HCT116 (cell line): ENCODE measurements around the gene SFPQ. TPM values are rescaled to one million over a fixed set of nuclear protein-coding genes. Genes with fewer than 3 reads are reported as not detected.

Experiments
- ATAC-seq: fragments of 200-7000 bp; cut with Tn5 transposase; 2 replicates; pipeline ENCODE4 v1.9.1; 2020; ENCODE audit warnings: mild to moderate bottlenecking, moderate library complexity
- BruUV-seq: library from RNA; stranded (reverse); fragments of 400-500 nt; replicated peaks from 2 replicates; lab custom pipeline; 2021; lab: Mats Ljungman, UMichigan
- CTCF ChIA-PET: fragments of 300-600 bp; sonication (Branson Sonifier 250); formaldehyde crosslinking; loops from one replicate; lab custom pipeline; 2021; ENCODE audit warnings: antibody characterized with exemption; lab: Charles Lee
- POLR2A ChIA-PET: fragments of 300-600, 350-600 bp; sonication (Branson Sonifier 250); formaldehyde crosslinking; loops from one replicate; lab custom pipeline; 2021; ENCODE audit warnings: antibody characterized with exemption; lab: Charles Lee
- RAD21 ChIA-PET, 2 experiments: fragments of 300-600 bp; sonication (Branson Sonifier 250); formaldehyde crosslinking; loops; one replicate each; lab custom pipeline; 2023; ENCODE audit warnings: low total read pairs in 2 of 2; ENCODE audit not compliant: uncharacterized antibody in 2 of 2, unreplicated experiment in 2 of 2, low non-redundant PET in 1 of 2; lab: Charles Lee
- DNase-seq: peaks from one replicate; pipeline ENCODE4 v3.0.0-alpha.2; 2010; ENCODE audit warnings: low read depth, low spot score
- H2AFZ ChIP-seq: fragments of 200-600 bp; shearing (Covaris generic), sonication (generic); 2 replicates; pipeline ENCODE4 v1.6.1; 2017; ENCODE audit warnings: low read depth, mixed run types, mixed read lengths, antibody characterized with exemption, low read length; ENCODE audit not compliant: poor library complexity, severe bottlenecking
- H3K27ac ChIP-seq: 2 replicates; pipeline ENCODE4 v1.5.1; 2012; ENCODE audit warnings: low read depth, low read length
- H3K27me3 ChIP-seq: fragments of 200-600 bp; sonication (generic); 2 replicates; pipeline ENCODE4 v1.6.1; 2016; ENCODE audit warnings: mixed run types, low read length, mixed read lengths; ENCODE audit not compliant: insufficient read depth
- H3K36me3 ChIP-seq, 2 experiments: fragments of 200-500 bp in 1 of 2; fragments of 200-600 bp in 1 of 2; sonication (Bioruptor generic) in 1 of 2; sonication (generic) in 1 of 2; 2 replicates each; pipeline versions ENCODE4 v1.5.1 to v1.6.1; 2014 to 2016; ENCODE audit warnings: low read length in 2 of 2, inconsistent platforms in 1 of 2, mixed read lengths in 1 of 2, mixed run types in 1 of 2; ENCODE audit not compliant: insufficient read depth in 2 of 2, control insufficient read depth in 1 of 2
- H3K4me1 ChIP-seq, 2 experiments: fragments of 200-600 bp in 1 of 2; sonication (generic) in 1 of 2; 2 replicates each; pipeline versions ENCODE4 v1.5.1 to v1.6.1; 2012 to 2017; ENCODE audit warnings: low read length in 2 of 2, inconsistent platforms in 1 of 2, mild to moderate bottlenecking in 1 of 2, mixed read lengths in 1 of 2, mixed run types in 1 of 2, moderate library complexity in 1 of 2; ENCODE audit not compliant: insufficient read depth in 2 of 2, control insufficient read depth in 1 of 2
- H3K4me2 ChIP-seq: fragments of 200-600 bp; sonication (generic); 2 replicates; pipeline ENCODE4 v1.6.1; 2017; ENCODE audit warnings: mixed run types, low read length, mixed read lengths
- H3K4me3 ChIP-seq, 2 experiments: fragments of 200-600 bp in 1 of 2; sonication (generic) in 1 of 2; replicated peaks in 1 of 2; 2 replicates each; pipeline ENCODE4 v1.5.1; 2011 to 2016; ENCODE audit warnings: low read length in 2 of 2, control low read depth in 1 of 2, low read depth in 1 of 2, mild to moderate bottlenecking in 1 of 2, mixed read lengths in 1 of 2, mixed run types in 1 of 2
- H3K79me2 ChIP-seq: fragments of 200-600 bp; sonication (generic); 2 replicates; pipeline ENCODE4 v1.6.1; 2017; ENCODE audit warnings: mild to moderate bottlenecking, mixed run types, low read length, moderate library complexity, mixed read lengths; ENCODE audit not compliant: insufficient read depth
- H3K9ac ChIP-seq: fragments of 200-600 bp; sonication (generic); 2 replicates; pipeline ENCODE4 v1.6.1; 2016; ENCODE audit warnings: low read length, mixed read lengths
- H3K9me2 ChIP-seq: fragments of 200-600 bp; sonication (generic), shearing (Covaris generic); 2 replicates; pipeline ENCODE4 v1.6.1; 2017; ENCODE audit warnings: mixed run types, mild to moderate bottlenecking, moderate library complexity; ENCODE audit not compliant: insufficient read depth
- H3K9me3 ChIP-seq, 2 experiments: fragments of 200-500 bp in 1 of 2; fragments of 200-600 bp in 1 of 2; sonication (Bioruptor generic) in 1 of 2; sonication (generic) in 1 of 2; 2 replicates each; pipeline ENCODE4 v1.6.1; 2014 to 2017; ENCODE audit warnings: low read length in 2 of 2, mixed read lengths in 2 of 2, inconsistent platforms in 1 of 2, low read depth in 1 of 2, mild to moderate bottlenecking in 1 of 2, mixed run types in 1 of 2, moderate library complexity in 1 of 2; ENCODE audit not compliant: control insufficient read depth in 1 of 2, insufficient read depth in 1 of 2
- H4K20me1 ChIP-seq: fragments of 200-600 bp; sonication (generic), shearing (Covaris generic); 2 replicates; pipeline ENCODE4 v1.6.1; 2017; ENCODE audit warnings: mixed run types, mild to moderate bottlenecking, moderate library complexity; ENCODE audit not compliant: insufficient read depth
- CEBPB ChIP-seq: IDR thresholded peaks from 2 replicates; pipeline ENCODE4 v1.6.1; 2012; ENCODE audit warnings: low read depth
- ELF1 ChIP-seq: IDR thresholded peaks from 2 replicates; pipeline ENCODE4 v1.6.1; 2012; ENCODE audit warnings: low read depth, borderline replicate concordance
- EZH2 ChIP-seq: fragments of 200-600 bp; sonication (generic); IDR thresholded peaks from 2 replicates; pipeline ENCODE4 v1.6.1; 2017; ENCODE audit warnings: antibody characterized with exemption, mixed run types
- POLR2A ChIP-seq: IDR thresholded peaks from 2 replicates; pipeline ENCODE4 v1.7.0; 2011; ENCODE audit warnings: borderline replicate concordance; ENCODE audit not compliant: insufficient read depth, insufficient read length; ENCODE audit errors: extremely low read depth
- POLR2AphosphoS5 ChIP-seq: IDR thresholded peaks from 2 replicates; pipeline ENCODE4 v1.6.1; 2011; ENCODE audit warnings: mild to moderate bottlenecking, low read depth, low read length, moderate library complexity
- SP1 ChIP-seq: IDR thresholded peaks from 2 replicates; pipeline ENCODE4 v1.6.1; 2012; ENCODE audit warnings: low read depth
- SRF ChIP-seq: IDR thresholded peaks from 2 replicates; pipeline ENCODE4 v1.6.1; 2012; ENCODE audit warnings: low read depth
- TCF7L2 ChIP-seq: IDR thresholded peaks from 2 replicates; pipeline ENCODE4 v1.7.0; 2011; ENCODE audit warnings: borderline replicate concordance, inconsistent platforms; ENCODE audit not compliant: insufficient read depth, insufficient read length; ENCODE audit errors: extremely low read depth
- ZFX ChIP-seq: fragments of 450-650 bp; IDR thresholded peaks from 2 replicates; pipeline ENCODE4 v1.6.1; 2017
- intact Hi-C: fragments of 100-400 bp; cut with micrococcal nuclease; formaldehyde crosslinking; loops from 2 replicates; pipeline ENCODE4 v1.10.0; 2022
- total RNA-seq: library from RNA; stranded (reverse); gene quantifications from one replicate; pipeline ENCODE4 v1.2.1, GENCODE V29; 2021; ENCODE audit not compliant: unreplicated experiment
- TF ChIP-seq, protein P1 (sequence below): IDR thresholded peaks from 2 replicates; pipeline ENCODE4 v1.6.1; 2012
- TF ChIP-seq, protein P2 (sequence below): IDR thresholded peaks from 2 replicates; pipeline ENCODE4 v1.6.1; 2012; ENCODE audit warnings: low read depth
- TF ChIP-seq, protein P3 (sequence below), 3 experiments: fragments of 200-600 bp in 1 of 3; sonication (generic) in 1 of 3; IDR thresholded peaks in 2 of 3; conservative IDR thresholded peaks in 1 of 3; 2 replicates each; pipeline ENCODE4 v1.5.1; 2012 to 2017; ENCODE audit warnings: low read depth in 2 of 3, low read length in 2 of 3, antibody characterized with exemption in 1 of 3, borderline replicate concordance in 1 of 3, control low read depth in 1 of 3, mild to moderate bottlenecking in 1 of 3, mixed read lengths in 1 of 3, mixed run types in 1 of 3, moderate library complexity in 1 of 3; ENCODE audit not compliant: insufficient read depth in 1 of 3

SFPQ gene
- total RNA-seq, 1 experiment from 2014 or later = 327 TPM

DNA sequence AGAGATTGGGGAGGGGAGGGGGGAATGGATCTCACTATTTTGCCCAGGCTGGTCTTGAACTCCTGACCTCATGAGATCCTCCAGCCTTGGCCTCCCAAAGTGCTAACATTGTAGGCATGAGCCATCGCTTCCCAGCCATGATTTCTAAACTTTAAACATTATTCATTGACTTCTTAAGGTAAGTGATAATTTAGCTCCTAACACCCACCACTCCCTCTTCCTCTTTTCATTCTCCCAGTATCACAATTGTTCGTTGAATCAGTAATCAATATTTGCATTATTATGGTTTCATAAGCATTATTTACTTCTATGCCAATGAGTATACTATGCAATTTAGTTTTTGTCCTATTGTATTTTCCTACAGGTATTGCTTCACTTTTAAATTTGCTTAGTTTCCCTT, 33.6 kb upstream of the SFPQ start:
- intact Hi-C loops = no loop called here
- no peaks in the 10 kb centered on the region for H3K36me3 ChIP-seq
- ChIA-PET CTCF (no interaction called here), RAD21 (no interaction called here), POLR2A (no interaction called here)
- no peaks in the 10 kb centered on the region for H3K9me3 ChIP-seq
- no peak overlapping the region for H2AFZ ChIP-seq
- H3K4me3 ChIP-seq = no peak overlapping the region
- H3K27me3 ChIP-seq = no peaks in the 10 kb centered on the region
- no peaks in the 10 kb centered on the region for H3K9me2 ChIP-seq
- TF ChIP-seq POLR2A (no peak), SP1 (no peak), SRF (no peak), ELF1 (no peak), TCF7L2 (no peak), EZH2 (no peak), POLR2AphosphoS5 (no peak), CEBPB (no peak), ZFX (no peak)
- TF ChIP-seq, protein P1, sequence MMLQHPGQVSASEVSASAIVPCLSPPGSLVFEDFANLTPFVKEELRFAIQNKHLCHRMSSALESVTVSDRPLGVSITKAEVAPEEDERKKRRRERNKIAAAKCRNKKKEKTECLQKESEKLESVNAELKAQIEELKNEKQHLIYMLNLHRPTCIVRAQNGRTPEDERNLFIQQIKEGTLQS = no peak
- TF ChIP-seq, protein P2, sequence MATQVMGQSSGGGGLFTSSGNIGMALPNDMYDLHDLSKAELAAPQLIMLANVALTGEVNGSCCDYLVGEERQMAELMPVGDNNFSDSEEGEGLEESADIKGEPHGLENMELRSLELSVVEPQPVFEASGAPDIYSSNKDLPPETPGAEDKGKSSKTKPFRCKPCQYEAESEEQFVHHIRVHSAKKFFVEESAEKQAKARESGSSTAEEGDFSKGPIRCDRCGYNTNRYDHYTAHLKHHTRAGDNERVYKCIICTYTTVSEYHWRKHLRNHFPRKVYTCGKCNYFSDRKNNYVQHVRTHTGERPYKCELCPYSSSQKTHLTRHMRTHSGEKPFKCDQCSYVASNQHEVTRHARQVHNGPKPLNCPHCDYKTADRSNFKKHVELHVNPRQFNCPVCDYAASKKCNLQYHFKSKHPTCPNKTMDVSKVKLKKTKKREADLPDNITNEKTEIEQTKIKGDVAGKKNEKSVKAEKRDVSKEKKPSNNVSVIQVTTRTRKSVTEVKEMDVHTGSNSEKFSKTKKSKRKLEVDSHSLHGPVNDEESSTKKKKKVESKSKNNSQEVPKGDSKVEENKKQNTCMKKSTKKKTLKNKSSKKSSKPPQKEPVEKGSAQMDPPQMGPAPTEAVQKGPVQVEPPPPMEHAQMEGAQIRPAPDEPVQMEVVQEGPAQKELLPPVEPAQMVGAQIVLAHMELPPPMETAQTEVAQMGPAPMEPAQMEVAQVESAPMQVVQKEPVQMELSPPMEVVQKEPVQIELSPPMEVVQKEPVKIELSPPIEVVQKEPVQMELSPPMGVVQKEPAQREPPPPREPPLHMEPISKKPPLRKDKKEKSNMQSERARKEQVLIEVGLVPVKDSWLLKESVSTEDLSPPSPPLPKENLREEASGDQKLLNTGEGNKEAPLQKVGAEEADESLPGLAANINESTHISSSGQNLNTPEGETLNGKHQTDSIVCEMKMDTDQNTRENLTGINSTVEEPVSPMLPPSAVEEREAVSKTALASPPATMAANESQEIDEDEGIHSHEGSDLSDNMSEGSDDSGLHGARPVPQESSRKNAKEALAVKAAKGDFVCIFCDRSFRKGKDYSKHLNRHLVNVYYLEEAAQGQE = no peak
- TF ChIP-seq, protein P3, sequence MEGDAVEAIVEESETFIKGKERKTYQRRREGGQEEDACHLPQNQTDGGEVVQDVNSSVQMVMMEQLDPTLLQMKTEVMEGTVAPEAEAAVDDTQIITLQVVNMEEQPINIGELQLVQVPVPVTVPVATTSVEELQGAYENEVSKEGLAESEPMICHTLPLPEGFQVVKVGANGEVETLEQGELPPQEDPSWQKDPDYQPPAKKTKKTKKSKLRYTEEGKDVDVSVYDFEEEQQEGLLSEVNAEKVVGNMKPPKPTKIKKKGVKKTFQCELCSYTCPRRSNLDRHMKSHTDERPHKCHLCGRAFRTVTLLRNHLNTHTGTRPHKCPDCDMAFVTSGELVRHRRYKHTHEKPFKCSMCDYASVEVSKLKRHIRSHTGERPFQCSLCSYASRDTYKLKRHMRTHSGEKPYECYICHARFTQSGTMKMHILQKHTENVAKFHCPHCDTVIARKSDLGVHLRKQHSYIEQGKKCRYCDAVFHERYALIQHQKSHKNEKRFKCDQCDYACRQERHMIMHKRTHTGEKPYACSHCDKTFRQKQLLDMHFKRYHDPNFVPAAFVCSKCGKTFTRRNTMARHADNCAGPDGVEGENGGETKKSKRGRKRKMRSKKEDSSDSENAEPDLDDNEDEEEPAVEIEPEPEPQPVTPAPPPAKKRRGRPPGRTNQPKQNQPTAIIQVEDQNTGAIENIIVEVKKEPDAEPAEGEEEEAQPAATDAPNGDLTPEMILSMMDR (IDR thresholded peaks at IDR 0.05 in 2 of 3, conservative IDR thresholded peaks at IDR 0.05 in 1 of 3; ENCODE audit: borderline replicate concordance in 1 of 3, insufficient read depth in 1 of 3, low read depth in 2 of 3, low read length in 2 of 3) = no peak
- H3K4me1 ChIP-seq = no peaks in the 10 kb centered on the region
- H3K79me2 ChIP-seq = no peaks in the 10 kb centered on the region
- no TSS peak for BruUV-seq
- no peaks in the 10 kb centered on the region for H4K20me1 ChIP-seq
- ATAC-seq (no peak), DNase-seq (no peak)
- H3K27ac ChIP-seq = no peak overlapping the region
- no peak overlapping the region for H3K4me2 ChIP-seq
- H3K9ac ChIP-seq = no peak overlapping the region
